Calu3 (cell line): ENCODE results near the gene GPR68. TPM values are rescaled to one million over a fixed set of nuclear protein-coding genes. Genes with fewer than 3 reads are reported as not detected.

Experiments
- BruUV-seq: library from RNA; stranded (reverse); fragments of 400-500 nt; replicated peaks from 2 replicates; lab custom pipeline; 2021; lab: Mats Ljungman, UMichigan
- CTCF ChIA-PET: fragments of 300-600 bp; sonication (Branson Sonifier 250); formaldehyde crosslinking; loops from one replicate; lab custom pipeline; 2022; ENCODE audit warnings: antibody characterized with exemption; lab: Charles Lee
- DNase-seq: peaks from one replicate; pipeline ENCODE4 v3.0.0; 2022
- H3K27ac Mint-ChIP-seq: one replicate; pipeline ENCODE4 v1.8.0; 2022; ENCODE audit warnings: mixed read lengths; ENCODE audit not compliant: unreplicated experiment
- H3K27me3 Mint-ChIP-seq: one replicate; pipeline ENCODE4 v1.8.0; 2022; ENCODE audit warnings: mixed read lengths; ENCODE audit not compliant: unreplicated experiment
- H3K36me3 Mint-ChIP-seq: one replicate; pipeline ENCODE4 v1.8.0; 2022; ENCODE audit warnings: mild to moderate bottlenecking, moderate library complexity, mixed read lengths; ENCODE audit not compliant: insufficient read depth, unreplicated experiment
- H3K4me1 Mint-ChIP-seq: one replicate; pipeline ENCODE4 v1.8.0; 2022; ENCODE audit warnings: mild to moderate bottlenecking, low read depth, mixed read lengths; ENCODE audit not compliant: unreplicated experiment
- H3K4me3 Mint-ChIP-seq: one replicate; pipeline ENCODE4 v1.8.0; 2022; ENCODE audit warnings: mild to moderate bottlenecking, low read depth, moderate library complexity, mixed read lengths; ENCODE audit not compliant: unreplicated experiment
- H3K9me3 Mint-ChIP-seq: one replicate; pipeline ENCODE4 v1.8.0; 2022; ENCODE audit warnings: low read depth, mixed read lengths; ENCODE audit not compliant: unreplicated experiment
- CTCF ChIP-seq: fragments of 200-600 bp; IDR thresholded peaks from one replicate; pipeline ENCODE4 v1.8.0; 2022; ENCODE audit warnings: antibody characterized with exemption; ENCODE audit not compliant: unreplicated experiment
- intact Hi-C: fragments of 100-400 bp; cut with micrococcal nuclease; formaldehyde crosslinking; loops from one replicate; pipeline ENCODE4 v1.10.0; 2022; ENCODE audit not compliant: unreplicated experiment
- total RNA-seq: library from RNA; stranded (reverse); gene quantifications from 2 replicates; pipeline ENCODE4 v1.2.3, GENCODE V29; 2022

GPR68 gene
- total RNA-seq, 1 experiment from 2014 or later: not detected

GRCh38 chr14:91265404-91265803 is 20.9 kb upstream of the GPR68 start:
- Mint-ChIP-seq H3K27me3 (peaks cover 32% of the 10 kb centered on the region), H3K4me3 (peak overlapping the region; percentile 0), H3K9me3 (no peaks in the 10 kb centered on the region), H3K4me1 (peaks cover 10% of the 10 kb centered on the region), H3K36me3 (no peaks in the 10 kb centered on the region), H3K27ac (no peak overlapping the region)
- CTCF ChIA-PET: no interaction called here
- DNase-seq: no peak
- intact Hi-C loops: no loop called here
- no peak for TF ChIP-seq CTCF
- no TSS peak for BruUV-seq

GRCh38 chr14:91264151-91265150 is 19.9 kb upstream of the GPR68 start:
- peak overlapping the region; percentile 0 for H3K4me3 Mint-ChIP-seq
- peak; percentile 16 for DNase-seq

GRCh38 chr14:91263329-91263728 is 18.8 kb upstream of the GPR68 start:
- no TSS peak for BruUV-seq
- no peaks in the 10 kb centered on the region for H3K9me3 Mint-ChIP-seq
- DNase-seq: no peak
- H3K4me3 Mint-ChIP-seq: peak overlapping the region; percentile 0
- no peaks in the 10 kb centered on the region for H3K36me3 Mint-ChIP-seq
- peaks cover 10% of the 10 kb centered on the region for H3K4me1 Mint-ChIP-seq
- H3K27me3 Mint-ChIP-seq: peaks cover 42% of the 10 kb centered on the region
- CTCF ChIA-PET: no interaction called here
- H3K27ac Mint-ChIP-seq: no peak overlapping the region
- intact Hi-C loops: no loop called here
- no peak for TF ChIP-seq CTCF

More at GRCh38 chr14:91264151-91265150, 19.9 kb upstream of the GPR68 start:
- CTCF ChIA-PET: interaction anchor here (0.6 kb wide), 1 partner anchor 869 kb away, joined by 3 read pairs; no protein-coding TSS in a partner anchor
- no peak overlapping the region for H3K27ac Mint-ChIP-seq
- peaks cover 10% of the 10 kb centered on the region for H3K4me1 Mint-ChIP-seq
- TF ChIP-seq CTCF: no peak
- no peaks in the 10 kb centered on the region for H3K36me3 Mint-ChIP-seq
- no peaks in the 10 kb centered on the region for H3K9me3 Mint-ChIP-seq
- no TSS peak for BruUV-seq
- intact Hi-C loops: no loop called here
- H3K27me3 Mint-ChIP-seq: peaks cover 32% of the 10 kb centered on the region

GRCh38 chr14:91261986-91262549 is 17.6 kb upstream of the GPR68 start:
- no peak overlapping the region for H3K4me3 Mint-ChIP-seq
- H3K9me3 Mint-ChIP-seq: no peaks in the 10 kb centered on the region
- no peaks in the 10 kb centered on the region for H3K36me3 Mint-ChIP-seq
- peaks cover 10% of the 10 kb centered on the region for H3K4me1 Mint-ChIP-seq
- no peak for TF ChIP-seq CTCF
- intact Hi-C loops: no loop called here
- CTCF ChIA-PET: no interaction called here
- BruUV-seq: no TSS peak
- DNase-seq: no peak
- H3K27me3 Mint-ChIP-seq: peaks cover 55% of the 10 kb centered on the region
- no peak overlapping the region for H3K27ac Mint-ChIP-seq
